UCSD-AML1 (cell line): ENCODE measurements around the gene ZDHHC19.
"Not testable (repeated sequence)": the region's sequence is repeated elsewhere in the genome, so short reads cannot be mapped to it uniquely, and the experiment has no call there.

Experiments used
- DNase-seq: peaks from one replicate; lab custom pipeline; 2025; ENCODE audit not compliant: unreplicated experiment; lab: John Stamatoyannopoulos, UW

ZDHHC19 gene

DNA sequence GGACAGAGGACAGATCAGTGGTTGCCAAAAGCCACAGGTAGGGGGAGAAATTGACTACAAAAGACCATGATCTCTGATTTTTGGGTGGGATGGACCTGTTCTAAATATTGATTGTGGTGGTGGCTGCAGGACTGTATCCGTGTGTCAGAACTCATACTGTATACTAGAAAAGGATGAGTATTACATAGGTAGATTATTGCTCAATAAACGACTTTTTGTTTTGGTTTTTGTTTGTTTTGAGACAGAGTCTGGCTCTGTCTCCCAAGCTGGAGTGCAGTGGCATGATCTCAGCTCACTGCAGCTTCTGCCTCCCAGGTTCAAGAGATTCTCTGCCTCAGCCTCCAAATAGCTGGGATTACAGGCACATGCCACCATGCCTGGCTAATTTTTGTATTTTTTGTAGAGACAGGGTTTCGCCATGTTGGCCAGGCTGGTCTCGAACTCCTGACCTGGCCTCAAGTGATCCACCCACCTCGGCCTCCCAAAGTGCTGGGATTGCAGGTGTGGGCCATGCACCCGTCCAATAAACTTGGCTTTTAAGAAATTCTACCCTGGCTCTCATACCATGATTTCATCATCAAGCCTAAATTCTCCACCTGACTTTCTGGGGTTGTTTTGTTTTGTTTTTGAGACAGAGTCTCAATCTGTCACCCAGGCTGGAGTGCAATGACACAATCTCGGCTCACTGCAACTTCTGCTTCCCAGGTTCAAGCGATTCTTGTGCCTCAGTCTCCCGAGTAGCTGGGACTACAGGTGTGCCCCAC lies 5.6 kb downstream of the ZDHHC19 start:
- DNase-seq: not testable (repeated sequence)

DNA sequence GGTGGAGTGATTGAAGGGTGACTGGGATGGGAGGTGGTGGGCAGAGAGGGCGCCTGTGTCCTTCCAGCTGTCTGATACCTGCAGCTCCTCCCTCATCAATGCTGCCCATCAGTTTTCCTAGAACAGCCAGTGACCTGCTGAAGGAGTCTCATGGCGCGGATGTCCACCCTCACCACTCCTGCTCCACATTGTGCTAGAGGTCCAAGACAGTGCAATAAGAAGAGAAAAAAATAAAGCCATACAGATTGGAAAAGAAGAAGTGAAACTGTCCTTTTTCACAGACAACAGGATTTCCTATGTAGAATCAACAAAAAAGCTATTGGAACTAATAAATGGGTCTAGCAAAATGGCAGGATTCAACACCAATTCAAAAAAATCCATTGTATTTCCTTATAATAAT lies 7.4 kb downstream of the ZDHHC19 start:
- DNase-seq: no peak

DNA sequence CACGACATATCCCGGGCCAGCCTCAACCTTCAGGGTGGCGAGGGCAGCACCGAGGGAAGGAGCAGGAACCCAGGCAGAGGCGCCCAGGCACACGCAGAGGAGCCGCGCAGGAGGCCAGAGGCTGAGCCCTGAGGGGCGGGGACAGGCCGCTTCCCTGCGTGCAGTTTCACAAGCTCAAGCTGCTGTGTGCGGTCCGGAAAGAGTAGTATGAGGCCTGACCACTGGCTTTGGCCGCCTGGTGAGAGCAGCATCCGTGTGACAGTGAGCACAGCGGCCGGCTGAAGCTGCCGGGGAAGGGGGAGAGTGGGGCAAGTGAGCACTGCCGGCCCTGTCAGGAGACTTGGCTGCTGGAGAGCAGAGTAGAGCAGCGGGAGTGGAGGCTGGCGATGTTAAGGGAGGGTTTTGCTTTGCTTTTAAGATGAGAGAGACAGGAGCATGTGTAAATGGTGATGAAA lies 8.7 kb downstream of the ZDHHC19 start:
- peak; percentile 49 for DNase-seq

DNA sequence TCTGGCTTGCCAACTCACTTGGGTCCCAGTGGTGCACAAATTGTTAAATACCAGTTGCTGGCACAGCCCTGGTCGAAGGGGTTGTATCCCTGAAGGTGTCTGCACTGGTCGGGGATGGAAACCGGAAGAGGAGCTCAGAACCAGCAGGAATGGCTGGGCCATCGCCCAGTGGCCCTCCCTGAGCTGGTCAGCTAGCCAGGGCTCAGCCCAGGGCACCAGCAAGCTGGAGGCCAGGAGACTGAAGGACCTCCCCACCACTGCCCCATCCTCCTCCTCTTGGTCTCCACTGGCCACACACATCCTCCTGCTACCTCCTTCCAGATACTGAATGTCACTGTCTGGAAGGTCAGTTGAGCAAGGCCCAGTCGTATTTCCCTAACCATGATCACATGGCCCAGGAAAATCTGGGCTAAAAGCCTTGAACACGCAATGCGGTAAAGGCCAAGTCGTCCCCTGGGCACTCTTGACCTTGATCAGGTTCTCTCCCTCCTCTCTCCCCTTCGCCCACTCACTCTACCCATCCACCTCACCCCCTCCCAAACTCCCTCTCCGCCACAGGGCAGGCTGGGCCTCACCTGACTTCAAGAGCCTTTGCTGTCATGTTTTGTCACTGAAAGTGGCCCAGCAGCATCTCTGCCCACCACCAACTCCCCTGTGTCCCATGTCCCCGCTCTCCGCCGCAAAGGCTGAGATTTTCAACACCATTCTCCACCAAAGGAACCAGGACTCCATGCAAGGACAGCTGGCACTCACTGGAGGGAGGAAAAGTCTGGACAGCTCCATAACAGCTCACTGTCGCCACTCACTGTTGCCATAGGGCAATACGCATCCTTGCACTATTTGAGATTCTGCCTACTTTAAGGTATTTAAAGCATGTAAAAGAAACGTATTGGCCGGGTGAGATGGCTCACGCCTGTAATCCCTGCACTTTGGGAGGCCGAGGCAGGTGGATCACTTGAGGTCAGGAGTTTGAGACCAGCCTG lies 12.1 kb downstream of the ZDHHC19 start:
- no peak for DNase-seq

DNA sequence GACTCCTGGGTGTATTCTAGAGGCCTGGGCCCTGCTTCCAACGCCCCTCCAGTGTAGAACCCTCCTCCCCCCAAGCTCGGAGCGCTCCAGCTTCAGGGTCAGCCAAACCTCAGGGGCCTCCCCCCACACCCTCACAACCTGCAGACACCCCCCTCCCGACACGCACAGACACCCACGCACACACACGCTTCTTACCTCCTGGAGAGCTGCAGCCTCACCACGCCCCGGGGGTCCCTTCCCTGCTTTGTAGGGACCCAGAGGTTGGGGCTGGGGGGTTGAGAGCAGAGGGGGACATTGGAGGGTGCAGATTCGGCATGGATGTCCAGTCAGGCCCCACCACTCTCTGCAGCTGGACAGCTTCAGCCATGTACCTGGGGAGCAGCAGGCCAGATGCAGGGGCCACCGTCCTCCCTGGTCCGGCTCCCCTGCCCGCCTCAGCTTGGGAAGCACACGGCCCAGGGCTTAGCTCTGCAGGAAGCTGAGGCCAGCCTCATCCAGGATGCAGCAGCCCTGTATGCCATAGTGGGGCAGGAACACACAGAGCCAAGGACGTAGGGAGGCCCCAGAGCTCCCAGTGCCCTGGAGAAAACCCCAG lies 13.0 kb downstream of the ZDHHC19 start:
- DNase-seq: peak; percentile 28

DNA sequence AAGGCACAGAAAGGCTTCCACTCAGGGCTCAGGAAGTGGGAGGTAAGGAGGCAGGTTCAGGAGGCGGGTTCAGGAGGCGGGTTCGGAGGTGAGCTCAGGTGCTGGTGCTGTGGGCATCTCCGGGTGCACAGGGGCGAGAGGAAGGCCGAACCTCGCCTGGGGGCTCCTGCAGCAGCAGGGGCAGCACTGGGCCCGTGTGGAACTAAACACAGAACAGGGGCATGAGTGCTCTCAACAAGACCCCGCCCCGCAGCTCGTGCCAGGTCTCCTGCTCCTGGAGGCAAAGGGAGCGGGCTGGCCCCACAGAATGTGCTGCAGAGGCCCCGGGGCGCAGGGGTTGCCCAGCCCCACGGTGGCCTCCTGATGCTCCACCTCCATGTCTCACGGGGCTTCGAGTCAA lies 13.7 kb downstream of the ZDHHC19 start:
- no peak for DNase-seq

DNA sequence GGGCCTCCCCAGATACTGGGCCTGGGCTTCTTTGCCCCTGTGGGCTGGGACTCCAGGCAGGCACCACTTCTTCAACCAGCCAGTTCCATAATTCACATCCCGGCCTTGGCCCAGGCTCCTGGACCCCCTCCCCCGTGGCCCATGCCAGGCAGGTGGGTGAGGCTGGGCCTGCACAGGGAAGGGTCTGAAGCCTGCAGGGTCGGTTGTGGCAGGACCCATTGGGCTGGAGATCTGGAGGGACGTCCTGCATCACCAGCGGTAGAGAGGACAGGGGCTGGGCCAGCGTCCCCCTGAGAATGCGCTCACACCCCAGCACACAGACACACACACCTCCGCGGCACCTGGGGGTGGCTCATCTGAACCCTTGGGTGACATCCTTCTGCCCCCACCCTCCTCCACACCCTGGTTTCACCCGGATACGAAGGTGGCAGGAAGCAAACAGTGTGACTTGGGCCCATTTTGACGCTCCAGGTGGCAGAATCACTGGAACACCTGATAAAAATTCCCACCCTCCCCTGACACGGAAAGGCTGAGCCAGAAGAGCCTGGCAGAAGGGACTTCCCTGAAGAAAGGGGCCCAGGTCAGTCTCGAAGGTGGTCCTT lies 15.4 kb downstream of the ZDHHC19 start:
- no peak for DNase-seq

DNA sequence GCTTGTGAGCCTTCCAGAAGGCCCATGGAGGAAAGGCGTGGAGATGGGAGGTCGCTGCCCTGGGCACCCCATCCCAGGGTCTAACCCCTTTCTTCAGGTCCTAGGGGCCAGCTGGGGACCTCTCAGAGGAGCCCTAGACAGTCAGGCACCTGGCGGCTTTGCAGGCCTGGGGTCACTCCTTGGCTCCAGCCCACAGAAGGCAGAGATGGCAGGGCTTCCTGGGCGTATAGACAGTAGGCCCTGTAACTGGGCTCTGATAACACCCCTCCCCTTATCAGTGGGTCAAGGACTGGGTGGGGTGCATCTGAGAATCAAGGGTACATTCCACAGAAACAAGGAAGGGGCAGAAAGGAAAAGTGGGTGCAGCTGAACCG lies 16.7 kb downstream of the ZDHHC19 start:
- DNase-seq: no peak

DNA sequence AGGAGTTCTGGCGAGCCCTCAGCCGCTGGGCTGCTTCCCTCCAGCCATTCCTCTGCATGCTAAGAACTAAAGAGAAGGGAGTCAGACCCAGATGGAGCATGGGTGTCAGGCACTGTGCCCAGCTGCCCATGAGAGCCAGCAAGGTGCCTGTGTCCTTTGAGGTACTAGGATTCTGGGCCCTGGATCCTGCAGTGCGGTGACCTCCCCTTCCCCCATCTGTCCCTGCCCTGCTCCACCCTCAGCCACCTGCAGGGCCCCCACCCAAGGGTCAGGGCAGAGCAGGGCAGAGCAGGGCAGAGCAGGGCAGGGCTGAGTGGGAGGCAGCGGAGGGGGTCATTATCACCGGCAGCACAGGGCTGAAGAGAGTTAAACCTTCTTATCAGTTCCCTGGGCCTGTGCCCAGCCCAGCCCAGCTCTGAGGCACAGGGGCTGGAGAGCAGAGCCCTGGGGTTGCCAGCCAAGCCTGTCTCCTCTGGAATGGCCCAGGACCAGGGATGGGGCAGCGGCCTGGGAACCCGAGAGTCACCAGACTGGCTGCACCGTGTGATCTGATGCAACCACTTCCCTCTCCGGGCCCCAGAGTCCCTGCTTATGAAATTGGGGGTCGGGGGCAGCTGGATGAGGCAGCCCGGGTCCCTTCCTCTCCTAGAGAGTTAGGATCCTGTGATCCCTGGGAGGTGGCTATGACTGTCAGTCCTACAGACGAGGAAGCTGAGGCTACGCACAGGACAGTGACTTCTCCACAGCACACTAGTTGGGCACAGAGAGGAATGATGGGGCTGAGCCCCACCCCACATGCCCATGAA lies 17.3 kb downstream of the ZDHHC19 start:
- DNase-seq: peak; percentile 29

DNA sequence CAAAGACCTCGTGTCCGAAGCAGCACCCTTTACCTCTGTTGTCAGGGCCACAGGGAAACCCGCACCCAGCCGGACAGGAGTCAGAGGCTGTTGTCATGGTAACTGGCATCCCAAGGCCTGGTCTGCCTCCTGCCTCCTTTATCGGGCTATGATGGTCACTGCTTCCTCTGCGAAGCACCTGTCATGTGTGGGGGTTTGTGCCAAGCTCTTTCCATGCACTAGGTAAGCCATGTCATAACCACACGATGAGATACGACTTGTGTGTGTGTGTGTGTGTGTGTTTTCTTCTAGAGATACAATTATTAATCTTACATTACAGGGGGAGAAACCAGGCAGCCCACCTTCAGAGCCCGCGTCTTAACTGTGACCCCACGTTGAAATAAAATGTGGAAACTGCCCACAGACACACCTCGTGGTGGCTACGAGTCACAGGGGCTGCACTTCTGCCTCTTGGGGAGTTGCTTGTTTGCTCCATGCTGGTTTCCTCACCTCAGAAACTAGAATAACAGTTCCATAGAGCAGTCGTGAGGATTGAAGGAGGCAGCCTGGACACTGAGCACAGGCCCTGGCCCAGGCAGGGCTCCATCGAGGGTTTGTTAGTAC lies 18.0 kb downstream of the ZDHHC19 start:
- no peak for DNase-seq

DNA sequence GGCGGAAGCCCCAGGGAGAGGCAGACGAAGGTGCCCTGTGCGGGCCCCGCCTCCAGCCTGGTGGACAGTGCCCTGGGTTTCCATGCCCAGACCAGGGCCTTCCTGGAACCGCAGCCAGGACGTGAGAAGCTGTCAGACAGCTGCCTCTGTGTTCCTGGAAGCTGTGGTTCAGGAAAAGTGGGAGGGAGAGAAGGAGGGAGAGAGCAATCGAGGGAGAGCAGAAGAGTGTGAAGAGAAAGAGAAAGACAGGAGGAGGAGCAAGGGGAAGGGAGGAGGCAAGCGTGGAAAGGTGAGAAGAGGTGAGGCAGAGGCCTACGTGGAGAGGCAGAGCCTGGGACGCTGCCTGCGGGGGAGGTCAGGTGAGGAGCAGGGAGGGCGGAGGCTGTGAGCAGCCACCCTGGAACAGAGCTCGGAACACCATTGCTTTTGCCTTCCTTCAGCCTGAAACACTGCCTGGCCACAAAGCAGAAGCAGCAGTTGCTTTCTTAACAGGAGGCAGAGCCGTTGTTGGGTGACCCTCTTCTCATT lies 18.6 kb downstream of the ZDHHC19 start:
- DNase-seq: no peak

DNA sequence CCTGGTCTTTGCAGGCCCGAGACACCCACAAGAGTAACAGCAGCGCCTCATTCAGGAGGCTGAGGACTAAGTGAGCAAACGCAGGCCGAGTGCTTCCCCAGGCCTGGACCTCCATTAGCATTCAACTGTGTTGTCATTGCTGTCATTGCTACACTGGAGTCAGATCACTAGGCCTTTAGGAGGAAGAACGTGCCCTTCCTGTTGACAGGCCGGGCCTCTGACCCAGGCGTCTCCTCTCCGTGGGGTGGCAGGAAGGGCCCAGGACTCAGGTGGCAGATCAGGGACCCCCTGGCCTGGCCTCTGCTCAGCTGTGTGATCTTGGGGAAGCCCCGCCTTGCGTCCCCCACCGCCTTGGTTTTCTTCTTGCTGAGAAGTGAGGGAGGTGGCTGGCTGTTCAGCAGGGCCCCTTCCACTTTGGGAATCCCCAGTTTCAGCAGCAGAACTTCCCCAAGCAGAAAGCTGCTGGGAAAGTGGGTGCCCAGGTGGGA lies 19.1 kb downstream of the ZDHHC19 start:
- DNase-seq: peak; percentile 68

DNA sequence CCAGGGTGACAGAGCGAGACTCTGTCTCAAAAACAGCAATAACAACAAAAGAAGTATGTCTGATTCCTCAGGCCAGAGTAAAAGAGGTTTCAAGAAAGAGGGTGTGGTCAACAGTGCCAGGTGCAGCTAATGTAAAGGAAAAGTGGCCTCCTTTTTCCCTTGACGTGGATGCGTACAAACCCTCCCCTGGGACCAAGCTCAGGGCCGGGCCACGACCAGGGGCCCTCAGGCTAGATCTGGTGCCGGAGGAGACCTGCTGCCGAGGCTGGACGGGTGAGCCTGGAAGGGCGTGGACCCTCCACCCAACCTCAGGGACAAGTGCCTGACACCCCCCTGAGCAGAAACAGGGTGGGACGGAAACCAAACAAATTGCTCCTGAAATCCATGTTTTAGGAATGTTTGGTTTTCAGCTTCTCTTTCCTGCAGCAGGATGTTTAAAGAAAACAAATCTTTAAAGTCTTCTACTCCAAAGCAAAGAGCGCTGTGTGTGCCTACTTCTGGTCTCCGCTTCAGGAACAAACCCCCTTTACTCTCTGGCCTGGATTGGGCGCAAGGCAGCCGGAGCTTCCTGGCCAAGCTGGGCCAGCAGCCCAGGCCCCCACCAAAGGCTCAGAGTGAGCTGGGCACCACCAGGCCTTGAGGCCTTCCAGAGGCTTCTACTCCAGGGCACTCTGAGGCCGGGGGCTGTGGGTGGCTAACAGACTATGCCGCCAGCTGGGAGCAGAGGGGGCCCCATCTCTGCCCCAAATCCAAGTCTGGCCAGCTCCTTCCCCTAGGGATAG lies 21.4 kb downstream of the ZDHHC19 start:
- no peak for DNase-seq

DNA sequence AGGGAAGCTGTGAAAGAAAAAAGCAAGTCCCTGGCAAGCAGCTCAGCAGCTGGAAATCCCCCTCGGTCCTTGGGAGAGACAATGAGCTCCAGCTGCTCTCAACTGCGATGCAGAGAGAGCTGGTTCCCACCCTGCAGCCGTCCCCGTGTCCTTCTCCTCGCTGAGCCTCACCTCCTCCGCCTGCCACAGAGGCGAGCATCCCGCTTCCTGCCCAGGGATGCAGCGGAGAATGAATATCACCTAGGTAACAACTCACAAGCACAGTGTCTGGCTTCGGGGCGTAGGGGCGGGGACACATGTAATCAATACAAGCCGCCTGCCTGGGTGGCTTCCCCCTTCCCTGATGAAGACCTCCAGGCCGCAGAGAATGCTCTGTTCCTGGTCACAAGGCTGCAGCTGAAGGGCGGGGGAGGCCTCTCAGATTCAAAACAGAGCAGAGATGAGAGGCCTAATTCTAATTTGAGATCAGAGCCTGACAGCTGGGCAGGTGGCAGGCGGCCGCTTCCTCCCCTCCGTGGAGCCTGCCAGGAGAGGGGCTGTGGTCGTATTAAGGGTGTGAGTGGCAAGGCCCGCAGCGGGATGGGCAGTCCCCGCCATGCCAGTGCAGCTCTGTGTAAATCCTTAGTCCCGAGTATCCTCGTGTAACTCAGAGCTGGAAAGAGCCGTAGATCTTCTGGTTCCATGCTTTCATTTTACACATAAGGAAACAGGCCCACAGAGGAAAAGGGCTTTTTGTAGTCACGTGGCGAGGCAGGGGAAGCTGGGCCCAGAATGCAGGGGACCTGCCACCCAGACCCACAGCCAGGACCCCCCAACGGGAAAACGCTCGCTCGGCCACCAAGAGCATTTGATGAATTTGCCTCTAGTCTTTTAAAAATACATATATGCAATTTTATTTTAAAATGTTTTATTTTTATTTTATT lies 24.3 kb downstream of the ZDHHC19 start:
- DNase-seq: no peak

DNA sequence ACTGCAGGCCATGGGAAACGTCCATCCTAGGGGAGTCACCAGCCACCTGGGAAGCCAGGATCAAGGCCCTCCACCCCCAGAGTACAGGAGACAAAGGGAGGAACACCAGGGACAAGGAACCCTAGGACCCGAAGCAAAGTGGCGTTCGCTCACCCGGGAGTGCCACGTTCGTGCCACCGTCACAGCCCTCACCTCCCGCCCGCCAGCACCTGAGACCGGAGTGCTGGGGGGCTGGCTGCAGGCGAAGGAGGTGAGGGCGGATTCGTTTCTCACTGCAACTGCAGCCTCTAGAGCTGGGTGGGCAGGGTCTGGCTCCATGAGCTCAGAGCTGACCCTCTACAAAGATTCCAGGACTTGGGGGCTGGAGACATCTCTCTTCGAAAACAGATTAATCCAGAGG lies 26.3 kb downstream of the ZDHHC19 start:
- no peak for DNase-seq

DNA sequence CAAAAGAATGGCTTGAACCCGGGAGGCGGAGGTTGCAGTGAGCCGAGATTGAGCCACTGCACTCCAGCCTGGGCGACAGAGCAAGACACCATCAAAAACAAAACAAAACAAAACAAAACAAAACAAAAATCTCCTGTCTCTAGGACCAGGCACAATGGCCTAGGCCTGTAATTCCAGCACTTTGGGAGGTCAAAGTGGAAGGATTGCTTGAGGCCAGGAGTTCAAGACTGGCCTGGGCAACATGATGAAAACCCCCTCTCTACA lies 27.1 kb downstream of the ZDHHC19 start:
- not testable (repeated sequence) for DNase-seq

DNA sequence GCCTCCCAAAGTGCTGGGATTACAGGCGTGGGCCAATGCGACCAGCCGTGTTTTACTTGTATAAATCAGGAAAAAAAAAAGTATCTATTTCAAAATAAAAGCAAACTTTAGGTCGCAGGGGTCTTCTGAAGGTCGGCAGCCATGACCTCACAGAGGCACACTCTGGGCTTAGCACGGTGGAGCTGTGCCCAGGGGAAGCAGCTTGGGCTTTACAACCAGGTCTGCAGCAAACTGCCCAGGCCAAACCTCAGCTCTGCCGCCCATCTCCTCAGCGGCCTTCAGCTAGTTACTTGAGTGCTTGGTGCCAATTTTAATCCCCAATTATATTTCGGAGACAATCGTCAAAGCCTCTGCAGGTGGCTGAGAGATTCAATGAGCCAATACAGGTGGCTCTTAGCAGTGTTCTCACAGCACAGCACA lies 30.1 kb downstream of the ZDHHC19 start:
- no peak for DNase-seq

DNA sequence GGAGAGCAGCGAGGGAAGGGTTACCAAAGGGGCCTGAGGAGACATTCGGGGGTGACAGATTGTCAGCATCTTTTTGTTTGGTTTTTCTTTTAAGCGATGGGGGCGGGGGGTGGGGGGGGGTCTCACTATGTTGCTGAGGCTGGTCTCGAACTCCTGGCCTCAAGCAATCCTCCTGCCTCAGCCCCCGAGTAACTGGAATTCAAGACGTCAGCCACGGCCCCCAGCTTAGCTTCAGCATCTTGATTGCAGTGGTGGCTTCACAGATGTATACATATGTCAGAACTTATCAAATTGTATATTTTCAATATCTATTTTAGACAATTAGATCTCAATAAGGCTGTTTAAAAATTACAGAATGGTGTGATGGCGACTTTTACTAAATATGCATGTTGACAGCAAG lies 30.9 kb downstream of the ZDHHC19 start:
- DNase-seq: no peak
